ENCODE results near the gene IL22RA2. TPM values are rescaled to one million over a fixed set of nuclear protein-coding genes. Genes with fewer than 3 reads are reported as not detected.

Gene IL22RA2
- total RNA-seq, 1 experiment from 2014 or later, result not detected

DNA sequence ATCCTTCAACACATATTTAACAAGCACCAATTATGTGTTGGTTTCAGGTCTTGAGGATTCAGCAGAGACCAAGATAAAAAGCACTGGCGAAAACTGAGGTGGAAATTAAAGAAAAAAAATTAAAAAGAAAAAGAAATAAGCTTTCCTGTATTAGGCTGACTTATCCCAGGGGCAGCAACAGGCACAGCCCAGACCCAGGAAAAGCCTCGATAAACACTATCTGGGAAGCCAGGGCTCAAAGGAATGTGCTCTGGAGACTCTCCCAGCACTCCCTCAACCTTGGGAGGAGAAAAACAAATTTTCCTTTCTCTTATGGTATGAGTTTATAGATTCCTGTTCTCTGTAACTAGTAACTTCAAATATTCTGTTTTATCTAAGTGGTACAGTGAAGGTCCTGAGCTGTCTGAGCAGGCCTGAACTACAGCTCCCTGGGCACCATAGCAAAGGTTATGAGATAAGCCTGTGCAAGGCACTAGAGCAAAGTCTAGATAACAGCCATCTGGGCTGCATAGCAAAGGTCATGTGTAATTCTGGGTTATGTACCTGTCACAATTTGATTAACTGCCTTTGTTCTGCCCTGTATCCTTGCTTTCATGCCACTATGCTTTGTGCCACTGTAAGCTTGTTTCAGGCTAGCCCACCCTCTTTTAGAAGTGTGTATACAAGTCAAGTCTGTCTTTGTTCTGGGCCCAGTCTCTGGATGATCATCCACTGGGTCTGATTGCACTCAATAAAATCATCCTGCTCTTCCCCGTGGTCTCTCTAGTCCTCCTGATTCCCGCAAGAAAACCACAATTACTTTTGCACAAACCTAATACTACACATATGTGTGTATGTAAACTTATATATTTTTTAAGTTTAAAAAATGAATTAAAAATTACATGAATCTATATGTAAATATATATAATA lies 54.0 kb downstream of the IL22RA2 start:
- no peaks in the 10 kb centered on the region for H3K4me1 ChIP-seq (ENCODE audit: insufficient read depth, low read length)
- no peaks in the 10 kb centered on the region for H3K9me2 ChIP-seq (replicated peaks; ENCODE audit: low read length)
- TF ChIP-seq EZH2phosphoT487 (IDR thresholded peaks at IDR 0.05; ENCODE audit: borderline replicate concordance, low read length) (no peak), EZH2 (IDR thresholded peaks at IDR 0.05; ENCODE audit: low read length, unreplicated experiment) (no peak)
- TF ChIP-seq, protein P1, sequence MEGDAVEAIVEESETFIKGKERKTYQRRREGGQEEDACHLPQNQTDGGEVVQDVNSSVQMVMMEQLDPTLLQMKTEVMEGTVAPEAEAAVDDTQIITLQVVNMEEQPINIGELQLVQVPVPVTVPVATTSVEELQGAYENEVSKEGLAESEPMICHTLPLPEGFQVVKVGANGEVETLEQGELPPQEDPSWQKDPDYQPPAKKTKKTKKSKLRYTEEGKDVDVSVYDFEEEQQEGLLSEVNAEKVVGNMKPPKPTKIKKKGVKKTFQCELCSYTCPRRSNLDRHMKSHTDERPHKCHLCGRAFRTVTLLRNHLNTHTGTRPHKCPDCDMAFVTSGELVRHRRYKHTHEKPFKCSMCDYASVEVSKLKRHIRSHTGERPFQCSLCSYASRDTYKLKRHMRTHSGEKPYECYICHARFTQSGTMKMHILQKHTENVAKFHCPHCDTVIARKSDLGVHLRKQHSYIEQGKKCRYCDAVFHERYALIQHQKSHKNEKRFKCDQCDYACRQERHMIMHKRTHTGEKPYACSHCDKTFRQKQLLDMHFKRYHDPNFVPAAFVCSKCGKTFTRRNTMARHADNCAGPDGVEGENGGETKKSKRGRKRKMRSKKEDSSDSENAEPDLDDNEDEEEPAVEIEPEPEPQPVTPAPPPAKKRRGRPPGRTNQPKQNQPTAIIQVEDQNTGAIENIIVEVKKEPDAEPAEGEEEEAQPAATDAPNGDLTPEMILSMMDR (conservative IDR thresholded peaks at IDR 0.05; ENCODE audit: low read depth, low read length), result no peak
- H3K4me2 ChIP-seq (ENCODE audit: low read length), result no peak overlapping the region
- no peak overlapping the region for H3K4me3 ChIP-seq (ENCODE audit: low read length)
- H3K27me3 ChIP-seq (ENCODE audit: low read length), result no peaks in the 10 kb centered on the region
- H3K36me3 ChIP-seq (ENCODE audit: low read depth, low read length), result no peaks in the 10 kb centered on the region
- intact Hi-C loops (cut with micrococcal nuclease), result no loop called here
- no peak overlapping the region for H3K27ac ChIP-seq (ENCODE audit: low read length)
- ChIA-PET CTCF (no interaction called here), POLR2A (ENCODE audit: unreplicated experiment) (no interaction called here)
- no peaks in the 10 kb centered on the region for H3K79me2 ChIP-seq (ENCODE audit: low read length)
- no peaks in the 10 kb centered on the region for H4K20me1 ChIP-seq (ENCODE audit: low read length)
- H3K9ac ChIP-seq (ENCODE audit: low read length), result no peak overlapping the region
- no peak overlapping the region for H2AFZ ChIP-seq (ENCODE audit: low read length)
- no TSS peak for BruUV-seq (replicated peaks)
- no peaks in the 10 kb centered on the region for H3K9me3 ChIP-seq (ENCODE audit: low read length)
- ATAC-seq, result no peak
- no peaks in the 10 kb centered on the region for H3F3A ChIP-seq (ENCODE audit: low read length, unreplicated experiment)
- DNase-seq, result no peak

DNA sequence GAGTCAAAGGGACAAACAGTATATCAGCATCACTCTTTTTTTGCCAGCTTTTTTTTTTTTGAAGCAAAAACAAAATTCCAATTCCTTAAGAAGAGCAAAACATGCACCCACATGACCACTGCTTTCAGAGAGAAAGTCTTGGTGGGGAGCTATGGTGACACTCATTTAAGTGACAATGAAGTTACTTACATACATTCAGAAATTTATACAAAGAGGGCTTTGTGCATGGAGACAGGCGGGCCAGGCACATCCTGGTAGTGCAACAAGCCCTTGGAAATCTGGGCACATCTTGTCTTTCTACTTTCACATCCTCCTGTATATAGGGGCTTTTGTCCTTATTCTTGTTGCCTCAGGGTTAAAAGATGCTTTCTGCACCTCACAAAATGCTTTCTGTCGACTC lies 55.9 kb downstream of the IL22RA2 start:
- Histone ChIP-seq H3K9me2 (replicated peaks; ENCODE audit: low read length) (no peaks in the 10 kb centered on the region), H3K4me1 (ENCODE audit: insufficient read depth, low read length) (no peaks in the 10 kb centered on the region), H3F3A (ENCODE audit: low read length, unreplicated experiment) (no peaks in the 10 kb centered on the region), H3K36me3 (ENCODE audit: low read depth, low read length) (no peaks in the 10 kb centered on the region), H3K4me3 (ENCODE audit: low read length) (no peak overlapping the region), H3K79me2 (ENCODE audit: low read length) (no peaks in the 10 kb centered on the region), H3K27me3 (ENCODE audit: low read length) (no peaks in the 10 kb centered on the region), H3K9me3 (ENCODE audit: low read length) (no peaks in the 10 kb centered on the region), H3K27ac (ENCODE audit: low read length) (no peak overlapping the region), H3K9ac (ENCODE audit: low read length) (no peak overlapping the region), H2AFZ (ENCODE audit: low read length) (no peak overlapping the region), H4K20me1 (ENCODE audit: low read length) (no peaks in the 10 kb centered on the region), H3K4me2 (ENCODE audit: low read length) (no peak overlapping the region)
- DNase-seq (no peak), ATAC-seq (no peak)
- POLR2A ChIA-PET (ENCODE audit: unreplicated experiment), result no interaction called here
- no TSS peak for BruUV-seq (replicated peaks)
- intact Hi-C loops (cut with micrococcal nuclease), result no loop called here
- TF ChIP-seq EZH2phosphoT487 (IDR thresholded peaks at IDR 0.05; ENCODE audit: borderline replicate concordance, low read length) (no peak), EZH2 (IDR thresholded peaks at IDR 0.05; ENCODE audit: low read length, unreplicated experiment) (no peak)
- TF ChIP-seq, protein P1 (conservative IDR thresholded peaks at IDR 0.05; ENCODE audit: low read depth, low read length), result no peak
- CTCF ChIA-PET, result no interaction called here

GRCh38 chr6:137116807-137117206 lies 56.6 kb downstream of the IL22RA2 start:
- no peak overlapping the region for H3K4me2 ChIP-seq (ENCODE audit: low read length)
- H3K27ac ChIP-seq (ENCODE audit: low read length), result no peak overlapping the region
- H3K4me3 ChIP-seq (ENCODE audit: low read length), result no peak overlapping the region
- H3K9me3 ChIP-seq (ENCODE audit: low read length), result no peaks in the 10 kb centered on the region
- H4K20me1 ChIP-seq (ENCODE audit: low read length), result no peaks in the 10 kb centered on the region
- CTCF ChIA-PET, result no interaction called here
- H2AFZ ChIP-seq (ENCODE audit: low read length), result no peak overlapping the region
- H3F3A ChIP-seq (ENCODE audit: low read length, unreplicated experiment), result no peaks in the 10 kb centered on the region
- H3K27me3 ChIP-seq (ENCODE audit: low read length), result no peaks in the 10 kb centered on the region
- H3K36me3 ChIP-seq (ENCODE audit: low read depth, low read length), result no peaks in the 10 kb centered on the region
- H3K4me1 ChIP-seq (ENCODE audit: insufficient read depth, low read length), result peaks cover under 1% of the 10 kb centered on the region; the same call in 1 of the 2 replicates
- BruUV-seq (replicated peaks), result no TSS peak
- POLR2A ChIA-PET (ENCODE audit: unreplicated experiment), result no interaction called here
- no peaks in the 10 kb centered on the region for H3K9me2 ChIP-seq (replicated peaks; ENCODE audit: low read length)
- intact Hi-C loops (cut with micrococcal nuclease), result no loop called here
- ATAC-seq, result no peak
- no peak for DNase-seq
- H3K79me2 ChIP-seq (ENCODE audit: low read length), result no peaks in the 10 kb centered on the region
- TF ChIP-seq EZH2 (IDR thresholded peaks at IDR 0.05; ENCODE audit: low read length, unreplicated experiment) (no peak), EZH2phosphoT487 (IDR thresholded peaks at IDR 0.05; ENCODE audit: borderline replicate concordance, low read length) (no peak)
- TF ChIP-seq, protein P1 (conservative IDR thresholded peaks at IDR 0.05; ENCODE audit: low read depth, low read length), result no peak
- no peak overlapping the region for H3K9ac ChIP-seq (ENCODE audit: low read length)
